Measurements from ENCODE around the gene NEO1.
"Not testable (repeated sequence)": the region's sequence is repeated elsewhere in the genome, so short reads cannot be mapped to it uniquely, and the experiment has no call there.

The NEO1 gene

GRCh38 chr15:73300286-73300685, 248.0 kb downstream of the NEO1 start:
- H3K4me2 ChIP-seq (ENCODE audit: low read length); H3K79me1 ChIP-seq (ENCODE audit: low read length); H3K23ac ChIP-seq (ENCODE audit: low read length); DNase-seq; H3K18ac ChIP-seq (ENCODE audit: low read length); H2BK120ac ChIP-seq (ENCODE audit: insufficient read depth, low read length, poor library complexity); H3K79me2 ChIP-seq (ENCODE audit: control insufficient read depth, insufficient read depth, low read length, poor library complexity); H3K27me3 ChIP-seq (ENCODE audit: insufficient read depth, low read length); H3K9ac ChIP-seq (ENCODE audit: low read length); H3K4ac ChIP-seq (ENCODE audit: low read depth, low read length); H4K91ac ChIP-seq (ENCODE audit: low read depth, low read length); H2BK12ac ChIP-seq (ENCODE audit: low read length); H4K8ac ChIP-seq (ENCODE audit: low read depth, low read length); H2BK5ac ChIP-seq (ENCODE audit: low read depth, low read length, poor library complexity); H3K9me3 ChIP-seq (ENCODE audit: insufficient read depth, low read depth, low read length); H3K27ac ChIP-seq (ENCODE audit: low read depth, low read length); H3K36me3 ChIP-seq (ENCODE audit: control insufficient read depth in 1 of 2, insufficient read depth in 2 of 2, low read length in 2 of 2); H2AK5ac ChIP-seq (ENCODE audit: low read length); H2AFZ ChIP-seq (ENCODE audit: insufficient read depth, low read length, poor library complexity); H3K4me3 ChIP-seq (ENCODE audit: low read depth, low read length); H3K14ac ChIP-seq (ENCODE audit: low read length); H4K12ac ChIP-seq (ENCODE audit: low read depth, low read length): not testable (repeated sequence)
- no CpG with 5 or more reads among the region's 11 CpGs for WGBS (ENCODE audit: extremely low coverage, insufficient coverage, insufficient read length)
- H3K4me1 ChIP-seq (ENCODE audit: control insufficient read depth in 1 of 2, insufficient read depth in 2 of 2, low read length in 2 of 2) = peaks cover 4 to 12% of the 10 kb centered on the region in 2 experiments

DNA sequence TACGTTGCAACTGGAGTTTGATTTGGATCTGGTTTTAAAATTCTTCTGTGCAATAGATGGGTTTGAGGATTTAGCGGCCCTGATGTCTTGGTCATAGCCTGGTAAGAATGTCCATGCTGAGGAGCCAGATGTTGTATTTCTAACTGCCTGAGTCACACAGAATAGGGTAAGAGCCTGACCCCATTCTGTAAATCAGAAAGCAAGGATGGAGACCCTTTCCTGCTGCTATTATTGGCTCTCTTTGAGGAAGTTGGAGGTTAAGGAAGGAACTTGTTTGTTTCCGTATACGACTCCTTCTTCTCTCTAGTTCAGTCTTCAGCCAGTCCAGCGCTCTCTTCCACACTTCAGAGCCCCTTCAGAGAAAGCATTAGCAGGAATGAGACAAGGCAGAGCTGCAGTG, 251.4 kb downstream of the NEO1 start:
- Histone ChIP-seq H2AK5ac (ENCODE audit: low read length) (no peak overlapping the region), H3K27me3 (ENCODE audit: insufficient read depth, low read length) (no peaks in the 10 kb centered on the region), H2BK12ac (ENCODE audit: low read length) (no peak overlapping the region), H3K4me3 (ENCODE audit: low read depth, low read length) (no peak overlapping the region), H2AFZ (ENCODE audit: insufficient read depth, low read length, poor library complexity) (no peak overlapping the region), H3K4me1 (ENCODE audit: control insufficient read depth in 1 of 2, insufficient read depth in 2 of 2, low read length in 2 of 2) (peaks cover 0 to 3% of the 10 kb centered on the region in 2 experiments), H3K79me1 (ENCODE audit: low read length) (no peaks in the 10 kb centered on the region), H4K12ac (ENCODE audit: low read depth, low read length) (no peak overlapping the region), H2BK120ac (ENCODE audit: insufficient read depth, low read length, poor library complexity) (no peak overlapping the region), H3K4me2 (ENCODE audit: low read length) (no peak overlapping the region), H4K91ac (ENCODE audit: low read depth, low read length) (no peak overlapping the region), H3K9me3 (ENCODE audit: insufficient read depth, low read depth, low read length) (no peaks in the 10 kb centered on the region), H2BK5ac (ENCODE audit: low read depth, low read length, poor library complexity) (no peak overlapping the region), H3K9ac (ENCODE audit: low read length) (no peak overlapping the region), H4K8ac (ENCODE audit: low read depth, low read length) (no peak overlapping the region), H3K79me2 (ENCODE audit: control insufficient read depth, insufficient read depth, low read length, poor library complexity) (no peaks in the 10 kb centered on the region), H3K14ac (ENCODE audit: low read length) (no peak overlapping the region), H3K27ac (ENCODE audit: low read depth, low read length) (no peak overlapping the region), H3K4ac (ENCODE audit: low read depth, low read length) (no peak overlapping the region), H3K36me3 (ENCODE audit: control insufficient read depth in 1 of 2, insufficient read depth in 2 of 2, low read length in 2 of 2) (peaks cover 4 to 5% of the 10 kb centered on the region in 2 experiments), H3K18ac (ENCODE audit: low read length) (no peak overlapping the region), H3K23ac (ENCODE audit: low read length) (no peak overlapping the region)
- WGBS (ENCODE audit: extremely low coverage, insufficient coverage, insufficient read length) = no CpG with 5 or more reads among the region's 5 CpGs
- DNase-seq = no peak

- H3K9ac ChIP-seq (ENCODE audit: low read length) = no peak overlapping the region
- H2AFZ ChIP-seq (ENCODE audit: insufficient read depth, low read length, poor library complexity) = no peak overlapping the region
- H3K4me2 ChIP-seq (ENCODE audit: low read length) = no peak overlapping the region
- no peak overlapping the region for H4K91ac ChIP-seq (ENCODE audit: low read depth, low read length)
- H3K27ac ChIP-seq (ENCODE audit: low read depth, low read length) = no peak overlapping the region
- H3K14ac ChIP-seq (ENCODE audit: low read length) = no peak overlapping the region
- H3K4me3 ChIP-seq (ENCODE audit: low read depth, low read length) = no peak overlapping the region
- DNase-seq = peak; percentile 52 to 75
- WGBS (ENCODE audit: extremely low coverage, insufficient coverage, insufficient read length) = no CpG with 5 or more reads among the region's 12 CpGs
- no peaks in the 10 kb centered on the region for H3K27me3 ChIP-seq (ENCODE audit: insufficient read depth, low read length)
- H3K18ac ChIP-seq (ENCODE audit: low read length) = no peak overlapping the region
- no peaks in the 10 kb centered on the region for H3K79me2 ChIP-seq (ENCODE audit: control insufficient read depth, insufficient read depth, low read length, poor library complexity)
- no peak overlapping the region for H3K23ac ChIP-seq (ENCODE audit: low read length)
- no peak overlapping the region for H2AK5ac ChIP-seq (ENCODE audit: low read length)
- H2BK12ac ChIP-seq (ENCODE audit: low read length) = no peak overlapping the region
- H4K12ac ChIP-seq (ENCODE audit: low read depth, low read length) = no peak overlapping the region
- no peaks in the 10 kb centered on the region for H3K79me1 ChIP-seq (ENCODE audit: low read length)
- H3K4me1 ChIP-seq (ENCODE audit: control insufficient read depth in 1 of 2, insufficient read depth in 2 of 2, low read length in 2 of 2) = peaks cover 0 to 3% of the 10 kb centered on the region in 2 experiments
- H4K8ac ChIP-seq (ENCODE audit: low read depth, low read length) = no peak overlapping the region
- peaks cover 4% of the 10 kb centered on the region in 2 experiments for H3K36me3 ChIP-seq (ENCODE audit: control insufficient read depth in 1 of 2, insufficient read depth in 2 of 2, low read length in 2 of 2)
- H3K4ac ChIP-seq (ENCODE audit: low read depth, low read length) = no peak overlapping the region
- H2BK5ac ChIP-seq (ENCODE audit: low read depth, low read length, poor library complexity) = no peak overlapping the region
- H2BK120ac ChIP-seq (ENCODE audit: insufficient read depth, low read length, poor library complexity) = no peak overlapping the region
- no peaks in the 10 kb centered on the region for H3K9me3 ChIP-seq (ENCODE audit: insufficient read depth, low read depth, low read length)
Measured at GRCh38 chr15:73305331-73306211, 253.3 kb downstream of the NEO1 start.

DNA sequence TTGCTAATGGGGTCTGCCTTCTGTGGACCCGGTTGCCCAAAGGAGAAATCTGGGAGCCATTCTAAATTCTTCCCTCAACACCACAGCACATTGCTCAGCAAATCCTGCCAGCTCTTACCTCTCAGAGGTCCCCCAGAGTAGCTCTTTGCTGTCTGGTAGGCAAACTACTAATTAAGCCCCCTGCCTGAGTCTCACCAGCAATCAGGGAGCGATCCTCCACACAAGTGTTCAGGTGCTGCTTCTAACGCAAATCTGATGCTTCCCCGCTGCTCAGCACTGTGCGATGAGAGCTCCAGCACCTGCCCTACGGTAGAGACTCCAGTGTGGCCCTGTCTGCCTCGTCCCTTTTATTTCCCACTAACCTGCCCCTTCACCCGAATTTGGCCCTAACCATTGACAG, 256.0 kb downstream of the NEO1 start:
- H4K8ac ChIP-seq (ENCODE audit: low read depth, low read length) = no peak overlapping the region
- no peaks in the 10 kb centered on the region for H3K27me3 ChIP-seq (ENCODE audit: insufficient read depth, low read length)
- no peaks in the 10 kb centered on the region for H3K36me3 ChIP-seq (ENCODE audit: control insufficient read depth in 1 of 2, insufficient read depth in 2 of 2, low read length in 2 of 2)
- no peaks in the 10 kb centered on the region for H3K9me3 ChIP-seq (ENCODE audit: insufficient read depth, low read depth, low read length)
- H3K18ac ChIP-seq (ENCODE audit: low read length) = no peak overlapping the region
- no peak overlapping the region for H2AK5ac ChIP-seq (ENCODE audit: low read length)
- H2BK12ac ChIP-seq (ENCODE audit: low read length) = no peak overlapping the region
- no peaks in the 10 kb centered on the region for H3K4me1 ChIP-seq (ENCODE audit: control insufficient read depth in 1 of 2, insufficient read depth in 2 of 2, low read length in 2 of 2)
- H2BK120ac ChIP-seq (ENCODE audit: insufficient read depth, low read length, poor library complexity) = no peak overlapping the region
- H3K79me1 ChIP-seq (ENCODE audit: low read length) = no peaks in the 10 kb centered on the region
- H3K4me3 ChIP-seq (ENCODE audit: low read depth, low read length) = no peak overlapping the region
- H3K9ac ChIP-seq (ENCODE audit: low read length) = no peak overlapping the region
- H3K4me2 ChIP-seq (ENCODE audit: low read length) = no peak overlapping the region
- H3K23ac ChIP-seq (ENCODE audit: low read length) = no peak overlapping the region
- no peak for DNase-seq
- H3K27ac ChIP-seq (ENCODE audit: low read depth, low read length) = no peak overlapping the region
- no CpG with 5 or more reads among the region's 8 CpGs for WGBS (ENCODE audit: extremely low coverage, insufficient coverage, insufficient read length)
- H3K14ac ChIP-seq (ENCODE audit: low read length) = no peak overlapping the region
- no peak overlapping the region for H3K4ac ChIP-seq (ENCODE audit: low read depth, low read length)
- H4K91ac ChIP-seq (ENCODE audit: low read depth, low read length) = no peak overlapping the region
- H2AFZ ChIP-seq (ENCODE audit: insufficient read depth, low read length, poor library complexity) = no peak overlapping the region
- no peak overlapping the region for H4K12ac ChIP-seq (ENCODE audit: low read depth, low read length)
- H2BK5ac ChIP-seq (ENCODE audit: low read depth, low read length, poor library complexity) = no peak overlapping the region
- H3K79me2 ChIP-seq (ENCODE audit: control insufficient read depth, insufficient read depth, low read length, poor library complexity) = no peaks in the 10 kb centered on the region
